CD14-positive monocyte (primary cell): ENCODE data around the gene EXOSC10. TPM values are rescaled to one million over a fixed set of nuclear protein-coding genes. Genes with fewer than 3 reads are reported as not detected.
"Not testable (repeated sequence)": the region's sequence is repeated elsewhere in the genome, so short reads cannot be mapped to it uniquely, and the experiment has no call there.

Experiments used
- DNase-seq, 3 donors: peaks; one replicate each; pipeline ENCODE4 v3.0.0-alpha.2; 2011 to 2022
- H2AFZ ChIP-seq: 2 replicates; pipeline ENCODE4 v1.6.0; 2012; ENCODE audit warnings: mild to moderate bottlenecking, low read depth, low read length, inconsistent platforms; ENCODE audit not compliant: insufficient read depth, poor library complexity, severe bottlenecking
- H3K27ac ChIP-seq, 2 donors: 1 replicate in 1 of 2; 2 replicates in 1 of 2; pipeline ENCODE4 v1.5.1; 2012 to 2013; ENCODE audit warnings: low read length in 2 of 2, control low read depth in 1 of 2, inconsistent platforms in 1 of 2, low read depth in 1 of 2, mild to moderate bottlenecking in 1 of 2
- H3K27me3 ChIP-seq, 2 donors: one replicate each; pipeline versions ENCODE4 v1.6.0 to v1.6.1; 2011 to 2013; ENCODE audit warnings: low read length in 2 of 2; ENCODE audit not compliant: control insufficient read depth in 2 of 2, insufficient read depth in 2 of 2
- H3K36me3 ChIP-seq, 2 donors: replicated peaks in 1 of 2; 1 replicate in 1 of 2; 2 replicates in 1 of 2; pipeline versions ENCODE4 v1.5.1 to v1.6.1; 2012 to 2013; ENCODE audit warnings: low read length in 2 of 2, control low read depth in 1 of 2, inconsistent platforms in 1 of 2, mild to moderate bottlenecking in 1 of 2; ENCODE audit not compliant: insufficient read depth in 2 of 2, control insufficient read depth in 1 of 2
- H3K4me1 ChIP-seq, 2 donors: 1 replicate in 1 of 2; 2 replicates in 1 of 2; pipeline versions ENCODE4 v1.5.1 to v1.6.1; 2012 to 2013; ENCODE audit warnings: low read length in 2 of 2, control low read depth in 1 of 2, inconsistent platforms in 1 of 2, mild to moderate bottlenecking in 1 of 2, moderate library complexity in 1 of 2; ENCODE audit not compliant: insufficient read depth in 2 of 2, control insufficient read depth in 1 of 2
- H3K4me2 ChIP-seq: replicated peaks from 2 replicates; pipeline ENCODE3; 2012; ENCODE audit warnings: low read length, moderate library complexity, mild to moderate bottlenecking; ENCODE audit not compliant: poor library complexity, severe bottlenecking; ENCODE audit errors: extremely low read depth
- H3K4me3 ChIP-seq, 3 experiments: fragments of 200-600 bp in 1 of 3; sonication (generic) in 1 of 3; replicated peaks in 1 of 3; 1 replicate in 2 of 3; 2 replicates in 1 of 3; pipeline ENCODE4 v1.5.1; 2011 to 2013; ENCODE audit warnings: low read length in 3 of 3, mild to moderate bottlenecking in 3 of 3, control low read depth in 2 of 3, low read depth in 2 of 3, inconsistent platforms in 1 of 3, moderate library complexity in 1 of 3
- H3K79me2 ChIP-seq: 2 replicates; pipeline ENCODE4 v1.6.0; 2012; ENCODE audit warnings: mild to moderate bottlenecking, control low read depth, inconsistent platforms, low read length, moderate library complexity; ENCODE audit not compliant: insufficient read depth
- H3K9ac ChIP-seq: 2 replicates; pipeline ENCODE4 v1.6.0; 2017; ENCODE audit warnings: low read length, mild to moderate bottlenecking; ENCODE audit not compliant: insufficient read depth, poor library complexity, severe bottlenecking
- H3K9me3 ChIP-seq, 2 donors: replicated peaks in 1 of 2; 1 replicate in 1 of 2; 2 replicates in 1 of 2; pipeline versions ENCODE4 v1.5.1 to v1.6.1; 2012 to 2013; ENCODE audit warnings: low read length in 2 of 2, control low read depth in 1 of 2; ENCODE audit not compliant: control insufficient read depth in 1 of 2, insufficient read depth in 1 of 2
- H4K20me1 ChIP-seq: 2 replicates; pipeline ENCODE4 v1.6.0; 2012; ENCODE audit warnings: mild to moderate bottlenecking, low read length, control low read depth, moderate library complexity; ENCODE audit not compliant: insufficient read depth
- H3K27ac Mint-ChIP-seq, 7 donors: one replicate each; pipeline ENCODE4 v1.8.0; 2020; ENCODE audit warnings: mild to moderate bottlenecking in 7 of 7, mixed read lengths in 7 of 7, moderate library complexity in 6 of 7, inconsistent platforms in 2 of 7
- H3K27me3 Mint-ChIP-seq, 3 donors: one replicate each; pipeline ENCODE4 v1.8.0; 2021 to 2022; ENCODE audit warnings: low read depth in 3 of 3, mild to moderate bottlenecking in 3 of 3, mixed read lengths in 3 of 3, moderate library complexity in 3 of 3, inconsistent platforms in 1 of 3
- H3K36me3 Mint-ChIP-seq, 2 donors: one replicate each; pipeline ENCODE4 v1.8.0; 2020; ENCODE audit warnings: mixed read lengths in 2 of 2, inconsistent platforms in 1 of 2, mild to moderate bottlenecking in 1 of 2
- H3K4me1 Mint-ChIP-seq: one replicate; pipeline ENCODE4 v1.8.0; 2020; ENCODE audit warnings: mild to moderate bottlenecking, mixed read lengths
- H3K4me3 Mint-ChIP-seq, 2 donors: one replicate each; pipeline ENCODE4 v1.8.0; 2020; ENCODE audit warnings: mild to moderate bottlenecking in 2 of 2, mixed read lengths in 2 of 2, moderate library complexity in 1 of 2
- H3K9me3 Mint-ChIP-seq, 7 donors: one replicate each; pipeline ENCODE4 v1.8.0; 2020 to 2022; ENCODE audit warnings: mixed read lengths in 7 of 7, mild to moderate bottlenecking in 6 of 7, moderate library complexity in 6 of 7, inconsistent platforms in 2 of 7
- CTCF ChIP-seq: fragments of 200-600 bp; IDR thresholded peaks from one replicate; pipeline ENCODE4 v1.8.0; 2022; ENCODE audit warnings: antibody characterized with exemption, mild to moderate bottlenecking
- WGBS: methylation state at CpG from one replicate; pipeline ENCODE4 v1.1.5; 2013; ENCODE audit warnings: missing lambda C conversion rate; ENCODE audit not compliant: insufficient coverage; 5-methylcytosine and 5-hydroxymethylcytosine counted together
- intact Hi-C, 2 donors: fragments of 100-400 bp; cut with micrococcal nuclease; formaldehyde crosslinking; loops; one replicate each; pipeline versions ENCODE4 v1.15.0 to v1.15.1; 2023
- polyA plus RNA-seq, 3 donors: library from polyadenylated mRNA; depleted of rRNA in 1 of 3; unstranded in 2 of 3; stranded (reverse) in 1 of 3; fragments of 300-500 nt in 2 of 3; fragments of >200 nt in 1 of 3; fragmentation: Illumina TruSeq in 2 of 3; gene quantifications; 1 replicate in 2 of 3; 2 replicates in 1 of 3; pipeline ENCODE4 v1.2.3, GENCODE V29; 2012 to 2021

The EXOSC10 gene
- polyA plus RNA-seq, 3 donors = 24.0 to 66.3 (median 27.4) TPM

- H3K27me3 Mint-ChIP-seq = peaks cover 0 to 1% (median 0%) of the 10 kb centered on the region in 3 donors
- peaks cover 0 to 2% of the 10 kb centered on the region in 2 donors for H3K27me3 ChIP-seq
Observed at GRCh38 chr1:11042065-11042464, 57.6 kb downstream of the EXOSC10 start.

GRCh38 chr1:11041048-11041447 lies 58.6 kb downstream of the EXOSC10 start:
- no peak for DNase-seq

More at GRCh38 chr1:11042065-11042464, 57.6 kb downstream of the EXOSC10 start:
- Mint-ChIP-seq H3K36me3 (no peaks in the 10 kb centered on the region), H3K4me1 (no peaks in the 10 kb centered on the region), H3K27ac (no peak overlapping the region), H3K9me3 (no peaks in the 10 kb centered on the region), H3K4me3 (no peak overlapping the region)
- Histone ChIP-seq H2AFZ (no peak overlapping the region), H3K9me3 (no peaks in the 10 kb centered on the region), H3K36me3 (no peaks in the 10 kb centered on the region), H3K4me1 (no peaks in the 10 kb centered on the region), H3K4me3 (no peak overlapping the region), H3K9ac (no peak overlapping the region), H3K4me2 (no peak overlapping the region), H4K20me1 (no peaks in the 10 kb centered on the region), H3K79me2 (no peaks in the 10 kb centered on the region), H3K27ac (no peak overlapping the region)
- intact Hi-C loops = no loop called here
- 91% methylated on average over 3 of the region's 3 CpGs for WGBS
- TF ChIP-seq CTCF = no peak
- DNase-seq = no peak

GRCh38 chr1:11040105-11040429 lies 59.6 kb downstream of the EXOSC10 start:
- DNase-seq, H3K4me3 ChIP-seq, H3K4me2 ChIP-seq, H3K9me3 ChIP-seq, H3K36me3 ChIP-seq, H3K27me3 ChIP-seq, H3K4me3 Mint-ChIP-seq, H3K36me3 Mint-ChIP-seq, H4K20me1 ChIP-seq, H3K9ac ChIP-seq, H3K27me3 Mint-ChIP-seq, H3K4me1 ChIP-seq, intact Hi-C loops, H3K79me2 ChIP-seq, H3K4me1 Mint-ChIP-seq, H3K9me3 Mint-ChIP-seq, H3K27ac ChIP-seq, H2AFZ ChIP-seq, H3K27ac Mint-ChIP-seq: not testable (repeated sequence)
- 100% methylated on average over 1 of the region's 7 CpGs for WGBS

More at GRCh38 chr1:11041048-11041447, 58.6 kb downstream of the EXOSC10 start:
- Histone ChIP-seq H3K27me3 (peaks cover 0 to 2% of the 10 kb centered on the region in 2 donors), H3K4me1 (no peaks in the 10 kb centered on the region), H3K79me2 (no peaks in the 10 kb centered on the region), H4K20me1 (no peaks in the 10 kb centered on the region), H3K9ac (no peak overlapping the region), H3K9me3 (no peaks in the 10 kb centered on the region), H3K36me3 (no peaks in the 10 kb centered on the region), H3K4me3 (no peak overlapping the region), H2AFZ (no peak overlapping the region), H3K27ac (no peak overlapping the region), H3K4me2 (no peak overlapping the region)
- H3K36me3 Mint-ChIP-seq = no peaks in the 10 kb centered on the region
- H3K4me1 Mint-ChIP-seq = no peaks in the 10 kb centered on the region
- peaks cover 0 to 1% (median 0%) of the 10 kb centered on the region in 3 donors for H3K27me3 Mint-ChIP-seq
- no peaks in the 10 kb centered on the region for H3K9me3 Mint-ChIP-seq
- no peak for TF ChIP-seq CTCF
- H3K27ac Mint-ChIP-seq = no peak overlapping the region
- no peak overlapping the region for H3K4me3 Mint-ChIP-seq
- intact Hi-C loops = no loop called here
